ENCODE results near the gene SFT2D1.

GRCh38 chr6:166354965-166355364 is 12.6 kb upstream of the SFT2D1 start:
- no peak for TF ChIP-seq CTCF (IDR thresholded peaks at IDR 0.05)
- no peak for TF ChIP-seq POLR2AphosphoS5 (IDR thresholded peaks at IDR 0.05)
- TF ChIP-seq EP300 (IDR thresholded peaks at IDR 0.05), result no peak

All from stomach (tissue), 4 donors.